ENCODE data around the gene GPA33.
"Not testable (repeated sequence)": the region's sequence is repeated elsewhere in the genome, so short reads cannot be mapped to it uniquely, and the experiment has no call there.

GPA33 gene

GRCh38 chr1:167054531-167054930 lies 35.6 kb downstream of the GPA33 start:
- no peak for DNase-seq

DNA sequence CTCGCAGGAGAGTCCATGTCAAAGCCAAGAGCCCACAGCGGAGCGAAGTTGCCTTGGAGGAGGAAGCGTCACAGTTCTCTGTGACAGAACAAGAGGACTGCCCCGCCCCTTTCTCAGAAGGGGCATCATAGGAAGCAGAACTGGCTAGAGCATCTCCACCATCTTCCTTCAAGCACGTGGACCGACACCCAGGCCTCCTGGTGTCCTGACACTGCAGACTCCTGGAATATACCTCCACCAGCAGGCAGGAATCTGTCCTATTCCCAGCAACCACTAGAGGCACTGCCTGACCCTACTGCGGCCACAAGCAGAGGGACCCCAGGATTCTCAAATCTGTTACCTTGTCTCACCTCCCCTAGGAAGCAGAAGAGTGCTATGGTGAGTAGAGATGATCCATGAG lies 37.8 kb downstream of the GPA33 start:
- no peak for DNase-seq

DNA sequence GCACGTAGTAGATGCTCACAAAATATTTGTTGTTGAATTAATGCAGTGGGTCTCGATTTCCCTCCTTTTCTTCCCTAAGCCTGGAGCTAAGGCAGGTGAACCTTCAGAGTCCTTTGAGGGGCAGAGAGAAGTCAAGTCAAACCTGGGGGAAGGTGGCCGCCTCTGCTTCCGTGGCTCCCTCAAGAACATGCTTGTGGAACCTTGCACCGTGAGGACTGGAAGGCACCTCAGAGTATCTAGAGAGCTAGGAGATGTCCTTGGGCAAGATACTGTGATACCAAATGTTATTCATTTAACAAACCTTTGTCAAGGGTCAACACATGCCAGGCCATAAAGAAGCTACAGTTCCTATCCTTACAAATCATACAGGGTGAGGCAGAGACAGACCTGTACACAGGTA lies 38.3 kb downstream of the GPA33 start:
- DNase-seq: no peak

- DNase-seq: peak; percentile 76
Measured at GRCh38 chr1:167043752-167044488, 46.3 kb downstream of the GPA33 start.

- no peak for DNase-seq
Measured at GRCh38 chr1:167033646-167034045, 56.5 kb downstream of the GPA33 start.

GRCh38 chr1:167029553-167029952 lies 60.6 kb downstream of the GPA33 start:
- DNase-seq: not testable (repeated sequence)

GRCh38 chr1:167022384-167022783 lies 67.8 kb downstream of the GPA33 start:
- DNase-seq: no peak

GRCh38 chr1:167016100-167016750 lies 74.0 kb downstream of the GPA33 start:
- DNase-seq: no peak

- no peak for DNase-seq
Measured at GRCh38 chr1:167013108-167013929, 76.9 kb downstream of the GPA33 start.

GRCh38 chr1:167012570-167012969 lies 77.6 kb downstream of the GPA33 start:
- no peak for DNase-seq

GRCh38 chr1:167011560-167012191 lies 78.5 kb downstream of the GPA33 start:
- DNase-seq: no peak

GRCh38 chr1:167003711-167004110 lies 86.5 kb downstream of the GPA33 start:
- DNase-seq: no peak
